HG02981 (cell line): ENCODE data around the gene NOX3.
"Not testable (repeated sequence)": the region's sequence is repeated elsewhere in the genome, so short reads cannot be mapped to it uniquely, and the experiment has no call there.

ENCODE experiments used
- ATAC-seq: cut with Tn5 transposase; IDR thresholded peaks from one replicate; pipeline ENCODE4 v1.9.1; 2021; ENCODE audit warnings: mild to moderate bottlenecking, moderate library complexity; ENCODE audit not compliant: unreplicated experiment

Gene NOX3

GRCh38 chr6:155468543-155468942 is 12.9 kb upstream of the NOX3 start:
- not testable (repeated sequence) for ATAC-seq

GRCh38 chr6:155466539-155466938 is 10.9 kb upstream of the NOX3 start:
- no peak for ATAC-seq

GRCh38 chr6:155461556-155461955 is 5.9 kb upstream of the NOX3 start:
- ATAC-seq = no peak

- ATAC-seq = no peak
These were observed 1.2 kb downstream of the NOX3 start for GRCh38 chr6:155454471-155454870.

- no peak for ATAC-seq
These were observed 1.6 kb downstream of the NOX3 start for GRCh38 chr6:155454008-155454407.

- no peak for ATAC-seq
These were observed 3.1 kb downstream of the NOX3 start for GRCh38 chr6:155452576-155452975.

GRCh38 chr6:155451530-155451929 is 4.1 kb downstream of the NOX3 start:
- ATAC-seq = not testable (repeated sequence)

GRCh38 chr6:155450240-155450581 is 5.4 kb downstream of the NOX3 start:
- ATAC-seq = no peak

- no peak for ATAC-seq
These were observed 6.0 kb downstream of the NOX3 start for GRCh38 chr6:155449450-155450239.

- ATAC-seq = no peak
These were observed 6.8 kb downstream of the NOX3 start for GRCh38 chr6:155448668-155449449.

- ATAC-seq = no peak
These were observed 7.7 kb downstream of the NOX3 start for GRCh38 chr6:155447949-155448348.

GRCh38 chr6:155444952-155445903 is 10.4 kb downstream of the NOX3 start:
- ATAC-seq = no peak

- no peak for ATAC-seq
These were observed 11.3 kb downstream of the NOX3 start for GRCh38 chr6:155444120-155444917.

GRCh38 chr6:155443168-155443567 is 12.5 kb downstream of the NOX3 start:
- ATAC-seq = no peak

- ATAC-seq = no peak
These were observed 13.1 kb downstream of the NOX3 start for GRCh38 chr6:155442562-155442961.

GRCh38 chr6:155441112-155441465 is 14.6 kb downstream of the NOX3 start:
- no peak for ATAC-seq

- no peak for ATAC-seq
These were observed 15.1 kb downstream of the NOX3 start for GRCh38 chr6:155440398-155441111.

GRCh38 chr6:155439376-155439775 is 16.3 kb downstream of the NOX3 start:
- ATAC-seq = no peak

GRCh38 chr6:155436981-155437749 is 18.5 kb downstream of the NOX3 start:
- no peak for ATAC-seq
